A549 treated with Hydrocortisone at 1 μM for 4 hours (cell line): Measurements from ENCODE around the gene CSF1R. TPM values are rescaled to one million over a fixed set of nuclear protein-coding genes. Genes with fewer than 3 reads are reported as not detected.

Experiments used
- total RNA-seq: library from RNA; stranded (reverse); fragments of 200-300 nt; extraction: Qiagen RNA extraction; gene quantifications from 5 replicates; pipeline ENCODE4 v1.2.3, GENCODE V29; 2022

CSF1R gene
- 0.10 to 0.23 TPM (median 0.20 TPM) in 5 replicates for total RNA-seq

GRCh38 chr5:150085950-150086715 is at the start of gene CSF1R:
Gene CSF1R (minus strand): TSS chr5:150086554. CDS start chr5:150086427, 127 bp downstream.

Other genes starting within 250 kb of the CSF1R start
- 0.22 to 0.32 TPM (median 0.25 TPM) in 5 replicates for gene PDE6A, start 141.8 kb downstream of the CSF1R start, total RNA-seq
- 43.7 to 85.4 TPM (median 65.0 TPM) in 5 replicates for gene SLC26A2, start 125.8 kb downstream of the CSF1R start, total RNA-seq
- 4.7 to 5.6 TPM (median 5.2 TPM) in 5 replicates for gene TIGD6, start 85.9 kb downstream of the CSF1R start, total RNA-seq
- gene HMGXB3, start 85.8 kb downstream of the CSF1R start, total RNA-seq = 31.8 to 37.3 TPM (median 33.2 TPM) in 5 replicates
- 0.18 to 0.74 TPM (median 0.36 TPM) in 5 replicates for gene PDGFRB, start 69.3 kb upstream of the CSF1R start, total RNA-seq
- not detected in 5 replicates for gene CDX1, start 80.2 kb upstream of the CSF1R start, total RNA-seq
- 0.02 TPM in 1 of 5 replicates, not detected in the others for gene SLC6A7, start 103.5 kb upstream of the CSF1R start, total RNA-seq
- gene CAMK2A, start 203.2 kb upstream of the CSF1R start, total RNA-seq = 0.59 to 0.90 TPM (median 0.80 TPM) in 5 replicates
- gene ARSI, start 216.4 kb upstream of the CSF1R start, total RNA-seq = 30.4 to 36.6 TPM (median 34.3 TPM) in 5 replicates